H1 (cell line): ENCODE results near the gene CSGALNACT2. TPM values are rescaled to one million over a fixed set of nuclear protein-coding genes. Genes with fewer than 3 reads are reported as not detected.
A peak's percentile ranks its signal among the peaks of the same experiment; 100 is the strongest.

ENCODE experiments used
- CTCF ChIA-PET: fragments of 300-600 bp; sonication (Branson Sonifier 250); formaldehyde crosslinking; loops from one replicate; lab custom pipeline; 2021; ENCODE audit not compliant: partially characterized antibody; lab: Charles Lee
- POLR2A ChIA-PET: fragments of 300-600 bp; sonication (Branson Sonifier 250); formaldehyde crosslinking; loops from one replicate; lab custom pipeline; 2021; ENCODE audit warnings: inconsistent platforms; ENCODE audit not compliant: partially characterized antibody; lab: Charles Lee
- DNase-seq, 2 experiments: peaks; one replicate each; pipeline versions ENCODE4 v3.0.0 to v3.0.0-alpha.2; 2010 to 2022; ENCODE audit warnings: low spot score in 2 of 2, low read depth in 1 of 2, mixed read lengths in 1 of 2
- FAIRE-seq: peaks from 2 replicates; lab custom pipeline; 2011; peaks lifted over from hg19 to GRCh38; lab: Jason Lieb, UNC
- H2AFZ ChIP-seq: 2 replicates; pipeline ENCODE4 v1.8.1; 2012; ENCODE audit warnings: low read length, inconsistent platforms
- H2AK5ac ChIP-seq: 2 replicates; pipeline ENCODE4 v1.6.1; 2013; ENCODE audit warnings: low read depth, low read length
- H2BK120ac ChIP-seq: replicated peaks from 2 replicates; pipeline ENCODE3; 2013; ENCODE audit warnings: low read depth, low read length, inconsistent platforms
- H2BK12ac ChIP-seq: 2 replicates; pipeline ENCODE4 v1.6.1; 2013; ENCODE audit warnings: low read depth, low read length
- H2BK15ac ChIP-seq: 2 replicates; pipeline ENCODE4 v1.6.1; 2013; ENCODE audit warnings: low read length
- H2BK20ac ChIP-seq: 2 replicates; pipeline ENCODE4 v1.6.1; 2013; ENCODE audit warnings: low read length
- H2BK5ac ChIP-seq: 2 replicates; pipeline ENCODE4 v1.6.1; 2013; ENCODE audit warnings: low read depth, low read length
- H3K14ac ChIP-seq: 2 replicates; pipeline ENCODE4 v1.6.1; 2013; ENCODE audit warnings: inconsistent platforms; ENCODE audit not compliant: insufficient read length
- H3K18ac ChIP-seq: 2 replicates; pipeline ENCODE4 v1.6.1; 2013; ENCODE audit warnings: low read length; ENCODE audit errors: extremely low read depth
- H3K23ac ChIP-seq: 2 replicates; pipeline ENCODE4 v1.6.1; 2013; ENCODE audit warnings: inconsistent platforms; ENCODE audit not compliant: insufficient read length
- H3K23me2 ChIP-seq: 2 replicates; pipeline ENCODE4 v1.6.1; 2013; ENCODE audit warnings: low read depth, low read length
- H3K27ac ChIP-seq: 2 replicates; pipeline ENCODE4 v1.6.1; 2011; ENCODE audit warnings: low read depth, low read length, inconsistent platforms
- H3K27me3 ChIP-seq, 4 experiments: replicated peaks in 1 of 4; 1 replicate in 1 of 4; 2 replicates in 3 of 4; pipeline versions ENCODE4 v1.6.1 to v1.8.1; 2011 to 2013; ENCODE audit warnings: low read length in 3 of 4, mild to moderate bottlenecking in 3 of 4, inconsistent platforms in 2 of 4, mixed read lengths in 2 of 4, moderate library complexity in 1 of 4; ENCODE audit not compliant: control insufficient read depth in 3 of 4, insufficient read depth in 3 of 4; ENCODE audit errors: extremely low read depth in 1 of 4
- H3K36me3 ChIP-seq, 4 experiments: 2 replicates each; pipeline versions ENCODE4 v1.6.1 to v1.8.1; 2011 to 2013; ENCODE audit warnings: mild to moderate bottlenecking in 4 of 4, low read length in 3 of 4, moderate library complexity in 2 of 4, control low read depth in 1 of 4, inconsistent platforms in 1 of 4; ENCODE audit not compliant: insufficient read depth in 4 of 4, control insufficient read depth in 2 of 4
- H3K4ac ChIP-seq: replicated peaks from 2 replicates; pipeline ENCODE3; 2013; ENCODE audit warnings: low read length, low read depth, mixed read lengths, inconsistent platforms; ENCODE audit not compliant: insufficient read length
- H3K4me1 ChIP-seq, 4 experiments: replicated peaks in 1 of 4; 1 replicate in 1 of 4; 2 replicates in 3 of 4; pipeline versions ENCODE4 v1.6.1 to v1.8.1; 2011 to 2013; ENCODE audit warnings: low read length in 3 of 4, inconsistent platforms in 2 of 4, mixed read lengths in 1 of 4; ENCODE audit not compliant: insufficient read depth in 4 of 4, control insufficient read depth in 3 of 4
- H3K4me2 ChIP-seq, 2 experiments: 2 replicates each; pipeline versions ENCODE4 v1.6.1 to v1.8.1; 2011 to 2013; ENCODE audit warnings: low read depth in 2 of 2, low read length in 2 of 2, control low read depth in 1 of 2, inconsistent platforms in 1 of 2, mild to moderate bottlenecking in 1 of 2; ENCODE audit not compliant: insufficient read depth in 1 of 2
- H3K4me3 ChIP-seq, 4 experiments: fragments of 200-600, 300-600 bp in 1 of 4; sonication (generic), shearing (Covaris generic), sonication (Bioruptor Twin) in 1 of 4; 2 replicates each; pipeline versions ENCODE4 v1.5.1 to v1.8.1; 2011 to 2016; ENCODE audit warnings: low read length in 4 of 4, low read depth in 3 of 4, control low read depth in 2 of 4, inconsistent platforms in 2 of 4, mild to moderate bottlenecking in 2 of 4, mixed read lengths in 1 of 4, moderate library complexity in 1 of 4; ENCODE audit not compliant: insufficient read depth in 2 of 4; ENCODE audit errors: extremely low read depth in 1 of 4
- H3K56ac ChIP-seq: replicated peaks from 2 replicates; pipeline ENCODE3; 2013; ENCODE audit warnings: low read depth, mild to moderate bottlenecking, mixed read lengths, low read length, inconsistent platforms; ENCODE audit not compliant: insufficient read length
- H3K79me1 ChIP-seq: 2 replicates; pipeline ENCODE4 v1.6.1; 2013; ENCODE audit warnings: low read depth, low read length, control low read depth
- H3K79me2 ChIP-seq, 2 experiments: 2 replicates each; pipeline versions ENCODE4 v1.6.1 to v1.8.1; 2012 to 2013; ENCODE audit warnings: low read length in 2 of 2, mild to moderate bottlenecking in 2 of 2, inconsistent platforms in 1 of 2; ENCODE audit not compliant: insufficient read depth in 2 of 2, control insufficient read depth in 1 of 2
- H3K9ac ChIP-seq, 4 experiments: replicated peaks in 1 of 4; 1 replicate in 1 of 4; 2 replicates in 3 of 4; pipeline versions ENCODE4 v1.6.1 to v1.8.1; 2011 to 2013; ENCODE audit warnings: low read depth in 3 of 4, low read length in 3 of 4, control low read depth in 2 of 4, mild to moderate bottlenecking in 2 of 4, moderate library complexity in 2 of 4, inconsistent platforms in 1 of 4; ENCODE audit errors: extremely low read depth in 1 of 4
- H3K9me3 ChIP-seq, 2 experiments: 2 replicates each; pipeline versions ENCODE4 v1.6.1 to v1.8.1; 2012 to 2013; ENCODE audit warnings: mild to moderate bottlenecking in 2 of 2, moderate library complexity in 2 of 2, control low read depth in 1 of 2, inconsistent platforms in 1 of 2, low read depth in 1 of 2, low read length in 1 of 2, mixed read lengths in 1 of 2; ENCODE audit not compliant: insufficient read depth in 2 of 2
- H4K20me1 ChIP-seq, 2 experiments: replicated peaks in 1 of 2; 2 replicates each; pipeline versions ENCODE3 to v1.8.1; 2011 to 2013; ENCODE audit warnings: inconsistent platforms in 2 of 2, low read length in 2 of 2, mild to moderate bottlenecking in 1 of 2; ENCODE audit not compliant: insufficient read depth in 2 of 2, control insufficient read depth in 1 of 2
- H4K5ac ChIP-seq: 2 replicates; pipeline ENCODE4 v1.6.1; 2013; ENCODE audit warnings: low read length, low read depth, mixed read lengths, inconsistent platforms; ENCODE audit not compliant: insufficient read length
- H4K8ac ChIP-seq: 2 replicates; pipeline ENCODE4 v1.8.0; 2013; ENCODE audit warnings: mild to moderate bottlenecking, moderate library complexity, low read length, inconsistent platforms; ENCODE audit not compliant: insufficient read depth; ENCODE audit errors: extremely low read depth
- H4K91ac ChIP-seq: replicated peaks from 2 replicates; pipeline ENCODE3; 2013; ENCODE audit warnings: low read length, mixed read lengths, inconsistent platforms; ENCODE audit not compliant: insufficient read length
- ATF2 ChIP-seq: IDR thresholded peaks from 2 replicates; pipeline ENCODE4 v1.6.1; 2012; ENCODE audit warnings: low read length, inconsistent platforms
- CHD2 ChIP-seq: IDR thresholded peaks from 2 replicates; pipeline ENCODE4 v1.6.1; 2012; ENCODE audit warnings: low read length, improper control_type of control experiment
- KDM1A ChIP-seq: fragments of 200-600, 300-600 bp; sonication (generic); IDR thresholded peaks from 2 replicates; pipeline ENCODE4 v1.7.1; 2016; ENCODE audit warnings: mild to moderate bottlenecking, low read length, borderline replicate concordance
- MAFK ChIP-seq: IDR thresholded peaks from 2 replicates; pipeline ENCODE4 v1.6.1; 2012; ENCODE audit warnings: low read depth, mild to moderate bottlenecking, improper control_type of control experiment, low read length
- PHF8 ChIP-seq: fragments of 200-600 bp; sonication (generic); conservative IDR thresholded peaks from 2 replicates; pipeline ENCODE4 v1.7.1; 2012; ENCODE audit warnings: low read depth, mild to moderate bottlenecking, inconsistent platforms, low read length, moderate library complexity
- SUZ12 ChIP-seq: fragments of 200-600 bp; sonication (generic); IDR thresholded peaks from 2 replicates; pipeline ENCODE4 v1.6.1; 2012; ENCODE audit warnings: mild to moderate bottlenecking, inconsistent platforms, low read length, moderate library complexity, mixed read lengths
- WGBS, 2 experiments: shearing (Covaris generic) in 1 of 2; methylation state at CpG; one replicate each; pipeline versions ENCODE4 v1.1.6 to v1.1.7; 2013 to 2015; ENCODE audit warnings: low lambda C conversion rate in 2 of 2, mixed read lengths in 2 of 2, inconsistent platforms in 1 of 2, low coverage in 1 of 2, missing lambda C conversion rate in 1 of 2; ENCODE audit not compliant: insufficient replicate concordance in 2 of 2, insufficient coverage in 1 of 2, insufficient read length in 1 of 2; ENCODE audit errors: extremely low coverage in 1 of 2, missing lambda C conversion rate in 1 of 2; 5-methylcytosine and 5-hydroxymethylcytosine counted together
- polyA plus RNA-seq, 7 experiments: library from polyadenylated mRNA; depleted of rRNA in 3 of 7; stranded (reverse) in 5 of 7; unstranded in 2 of 7; fragments of >200 nt in 5 of 7; fragments of 200-250 nt in 2 of 7; gene quantifications; 1 replicate in 5 of 7; 2 replicates in 1 of 7; 4 replicates in 1 of 7; pipeline versions ENCODE4 v1.2.1 to v1.2.3, GENCODE V29; 2011 to 2013; ENCODE audit warnings: missing spikeins in 2 of 7, mixed read lengths in 2 of 7
- total RNA-seq: library from RNA; stranded (reverse); fragmentation: NEBNext Ultra II Directional; extraction: Animal tissue kit (Norgen Biotek cat#: 25700); gene quantifications from 2 replicates; pipeline ENCODE4 v1.2.1, GENCODE V29; 2021
- TF ChIP-seq, protein P1 (sequence below): IDR thresholded peaks from 2 replicates; pipeline ENCODE4 v1.6.1; 2011; ENCODE audit warnings: low read depth, mild to moderate bottlenecking, low read length; ENCODE audit not compliant: insufficient read depth

CSGALNACT2 gene
- total and polyA plus RNA-seq, 2 of the 8 experiments (the other 6 are each of a cell fraction or from before 2014, with no cell fraction given): 2.6 to 5.3 TPM

GRCh38 chr10:43206391-43207235, 68.4 kb downstream of the CSGALNACT2 start:
- FAIRE-seq: no peak

More at GRCh38 chr10:43206391-43207235, 68.4 kb downstream of the CSGALNACT2 start:
- no peak for DNase-seq
- Histone ChIP-seq H3K4me2 (no peak overlapping the region), H3K23me2 (peaks cover 5% of the 10 kb centered on the region; the same call in 1 of the 2 replicates), H4K5ac (no peak overlapping the region), H3K4me1 (peaks cover 0 to 10% (median 4%) of the 10 kb centered on the region in 4 experiments; a peak in 5 of 7 replicates), H3K23ac (no peak overlapping the region), H3K9ac (no peak overlapping the region), H2AFZ (no peak overlapping the region), H2BK12ac (no peak overlapping the region), H3K27ac (no peak overlapping the region), H3K79me2 (no peaks in the 10 kb centered on the region; a peak in 1 of 4 replicates), H2BK20ac (no peak overlapping the region), H3K4me3 (no peak overlapping the region), H3K36me3 (no peaks in the 10 kb centered on the region), H2BK120ac (no peak overlapping the region), H2BK15ac (no peak overlapping the region), H4K20me1 (peaks cover 0 to 4% of the 10 kb centered on the region in 2 experiments), H4K91ac (no peak overlapping the region), H3K14ac (no peak overlapping the region), H3K79me1 (no peaks in the 10 kb centered on the region), H2AK5ac (no peak overlapping the region), H3K9me3 (no peaks in the 10 kb centered on the region), H4K8ac (peak overlapping the region; percentile 22; the same call in 1 of the 2 replicates), H3K18ac (no peak overlapping the region), H3K27me3 (no peaks in the 10 kb centered on the region), H3K56ac (no peak overlapping the region), H2BK5ac (no peak overlapping the region), H3K4ac (no peak overlapping the region)
- ChIA-PET POLR2A (interaction anchor here (0.9 to 1.0 kb wide), 2 partner anchors 8 to 14 kb away, joined by 3 read pairs; no protein-coding TSS in a partner anchor), CTCF (interaction anchor here (0.7 to 8.1 kb wide), 15 partner anchors 7 to 254 kb away, joined by 3 to 159 read pairs (median 10); no protein-coding TSS in a partner anchor)
- no peak for TF ChIP-seq MAFK
- no peak for TF ChIP-seq CHD2
- TF ChIP-seq KDM1A: no peak
- TF ChIP-seq, protein P1, sequence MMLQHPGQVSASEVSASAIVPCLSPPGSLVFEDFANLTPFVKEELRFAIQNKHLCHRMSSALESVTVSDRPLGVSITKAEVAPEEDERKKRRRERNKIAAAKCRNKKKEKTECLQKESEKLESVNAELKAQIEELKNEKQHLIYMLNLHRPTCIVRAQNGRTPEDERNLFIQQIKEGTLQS: no peak
- no peak for TF ChIP-seq SUZ12
- no peak for TF ChIP-seq PHF8
- no peak for TF ChIP-seq ATF2
- 91% methylated on average over 13 of the region's 13 CpGs; no CpG with 5 or more reads in 1 of the 2 experiments for WGBS, 2 experiments
